A549 treated with RU486 at 1 μM for 4 hours (cell line): ENCODE results near the gene SRXN1. TPM values are rescaled to one million over a fixed set of nuclear protein-coding genes. Genes with fewer than 3 reads are reported as not detected.

Experiments used
- total RNA-seq: library from RNA; stranded (reverse); fragments of 200-300 nt; extraction: Qiagen RNA extraction; gene quantifications from 5 replicates; pipeline ENCODE4 v1.2.3, GENCODE V29; 2022; ENCODE audit warnings: low read depth

The SRXN1 gene
- 266 to 333 TPM (median 278 TPM) in 5 replicates for total RNA-seq

GRCh38 chr20:653110-653589 lies at the start of gene SRXN1:
TSS of gene SRXN1 (minus strand) at chr20:653200. CDS start at chr20:653185, 15 bp downstream.

GRCh38 chr20:675453-676314 lies 22.7 kb upstream of the SRXN1 start, which contains the start of gene SCRT2:
TSS of gene SCRT2 (minus strand) at chr20:675802. CDS start at chr20:675601, 201 bp downstream.

GRCh38 chr20:610130-611046 lies 42.6 kb downstream of the SRXN1 start, which contains the start of gene TCF15:
TSS of gene TCF15 (minus strand) at chr20:610309. CDS start at chr20:610237, 72 bp downstream.

Other genes starting within 250 kb of the SRXN1 start
- gene RBCK1, start 244.9 kb downstream of the SRXN1 start, total RNA-seq, result 101 to 145 TPM (median 138 TPM) in 5 replicates
- 30.9 to 34.8 TPM (median 34.1 TPM) in 5 replicates for gene TBC1D20, start 190.7 kb downstream of the SRXN1 start, total RNA-seq
- gene CSNK2A1, start 109.4 kb downstream of the SRXN1 start, total RNA-seq, result 130 to 164 TPM (median 159 TPM) in 5 replicates
- gene TCF15, start 42.9 kb downstream of the SRXN1 start, total RNA-seq, result not detected in 5 replicates
- not detected in 5 replicates for gene SCRT2, start 22.6 kb upstream of the SRXN1 start, total RNA-seq
- gene SLC52A3, start 115.3 kb upstream of the SRXN1 start, total RNA-seq, result 0.34 to 0.69 TPM (median 0.55 TPM) in 5 replicates
- 6.6 to 12.5 TPM (median 11.5 TPM) in 5 replicates for gene FAM110A, start 180.5 kb upstream of the SRXN1 start, total RNA-seq